Measurements from ENCODE around the gene HDAC7. TPM values are rescaled to one million over a fixed set of nuclear protein-coding genes. Genes with fewer than 3 reads are reported as not detected.
A peak's percentile ranks its signal among the peaks of the same experiment; 100 is the strongest.

HDAC7 gene
- total RNA-seq, 1 donor from 2014 or later: 76.0 TPM

DNA sequence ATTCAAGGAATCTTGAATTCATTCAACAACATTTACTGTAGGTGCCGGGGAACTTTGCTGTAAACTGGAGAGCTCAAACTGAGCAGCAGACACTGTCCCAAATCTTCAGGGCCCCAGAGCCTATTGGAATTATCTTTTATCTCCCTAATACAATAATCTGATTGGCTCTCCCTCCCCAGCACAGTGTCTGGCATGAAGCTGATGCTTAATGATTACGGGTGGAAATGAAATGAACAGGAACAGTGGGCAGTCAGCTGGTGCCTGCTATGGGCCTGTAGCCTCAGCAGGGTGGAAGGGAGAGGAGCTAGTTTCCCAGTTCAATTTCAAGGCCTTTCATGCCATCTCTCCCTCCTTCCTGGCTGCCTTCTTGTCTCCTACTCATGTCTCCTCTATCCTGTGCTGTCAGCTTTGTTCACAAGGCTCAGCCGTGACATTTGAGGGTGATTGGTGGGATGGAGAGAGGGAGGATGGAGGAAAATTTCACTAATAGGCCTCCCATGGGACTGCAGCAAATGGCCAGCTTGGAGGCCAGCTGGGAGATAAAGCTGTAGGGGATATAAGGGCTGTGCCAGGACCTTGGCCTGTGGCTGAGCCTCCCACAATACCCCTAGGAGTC lies 56.7 kb downstream of the HDAC7 start:
- no peaks in the 10 kb centered on the region for H3K36me3 Mint-ChIP-seq (ENCODE audit: low read depth)
- no peaks in the 10 kb centered on the region for H3K4me1 Mint-ChIP-seq
- peaks cover 10% of the 10 kb centered on the region for H3K27me3 Mint-ChIP-seq (ENCODE audit: low read depth)
- no peaks in the 10 kb centered on the region for H3K9me3 Mint-ChIP-seq
- no peak overlapping the region for H3K27ac Mint-ChIP-seq (ENCODE audit: unreplicated experiment)
- TF ChIP-seq CTCF (conservative IDR thresholded peaks at IDR 0.05): no peak
- no peak overlapping the region for H3K4me3 Mint-ChIP-seq
- no peak for DNase-seq (ENCODE audit: low read depth, low spot score)

- H3K9me3 Mint-ChIP-seq: no peaks in the 10 kb centered on the region
- H3K27ac Mint-ChIP-seq (ENCODE audit: unreplicated experiment): no peak within 1 kb of the TSS
- peaks cover 13% of the 10 kb centered on the region for H3K27me3 Mint-ChIP-seq (ENCODE audit: low read depth)
- TF ChIP-seq CTCF (conservative IDR thresholded peaks at IDR 0.05): peak; percentile 68
- no peaks in the 10 kb centered on the region for H3K36me3 Mint-ChIP-seq (ENCODE audit: low read depth)
- peaks cover 22% of the 10 kb centered on the region for H3K4me1 Mint-ChIP-seq
- H3K4me3 Mint-ChIP-seq: peak within 1 kb of the TSS; percentile 67
- DNase-seq (ENCODE audit: low read depth, low spot score): peak; percentile 62
Measured at GRCh38 chr12:47758834-47759690, 60.6 kb downstream of the HDAC7 start, which contains the start of gene RAPGEF3. Gene RAPGEF3 (minus strand): TSS chr12:47758880. CDS start chr12:47758556, 324 bp downstream.

DNA sequence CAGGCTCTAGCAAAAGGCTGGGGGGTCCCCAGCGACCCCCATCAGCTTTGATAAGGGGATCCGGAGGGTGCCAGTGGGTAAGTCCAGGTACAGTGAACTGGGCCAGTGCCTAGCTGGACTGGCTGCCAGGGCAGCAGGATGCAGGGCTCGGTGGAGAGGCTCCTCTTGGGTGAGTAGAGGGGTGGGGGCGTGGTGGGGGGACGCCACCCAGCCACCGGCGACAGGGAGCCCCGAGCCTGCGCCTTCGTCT lies 61.2 kb downstream of the HDAC7 start:
- H3K4me1 Mint-ChIP-seq: peaks cover 25% of the 10 kb centered on the region
- H3K27ac Mint-ChIP-seq (ENCODE audit: unreplicated experiment): no peak overlapping the region
- H3K36me3 Mint-ChIP-seq (ENCODE audit: low read depth): no peaks in the 10 kb centered on the region
- DNase-seq (ENCODE audit: low read depth, low spot score): no peak
- no peak for TF ChIP-seq CTCF (conservative IDR thresholded peaks at IDR 0.05)
- H3K4me3 Mint-ChIP-seq: peak overlapping the region; percentile 67
- H3K9me3 Mint-ChIP-seq: no peaks in the 10 kb centered on the region
- H3K27me3 Mint-ChIP-seq (ENCODE audit: low read depth): peaks cover 13% of the 10 kb centered on the region

DNA sequence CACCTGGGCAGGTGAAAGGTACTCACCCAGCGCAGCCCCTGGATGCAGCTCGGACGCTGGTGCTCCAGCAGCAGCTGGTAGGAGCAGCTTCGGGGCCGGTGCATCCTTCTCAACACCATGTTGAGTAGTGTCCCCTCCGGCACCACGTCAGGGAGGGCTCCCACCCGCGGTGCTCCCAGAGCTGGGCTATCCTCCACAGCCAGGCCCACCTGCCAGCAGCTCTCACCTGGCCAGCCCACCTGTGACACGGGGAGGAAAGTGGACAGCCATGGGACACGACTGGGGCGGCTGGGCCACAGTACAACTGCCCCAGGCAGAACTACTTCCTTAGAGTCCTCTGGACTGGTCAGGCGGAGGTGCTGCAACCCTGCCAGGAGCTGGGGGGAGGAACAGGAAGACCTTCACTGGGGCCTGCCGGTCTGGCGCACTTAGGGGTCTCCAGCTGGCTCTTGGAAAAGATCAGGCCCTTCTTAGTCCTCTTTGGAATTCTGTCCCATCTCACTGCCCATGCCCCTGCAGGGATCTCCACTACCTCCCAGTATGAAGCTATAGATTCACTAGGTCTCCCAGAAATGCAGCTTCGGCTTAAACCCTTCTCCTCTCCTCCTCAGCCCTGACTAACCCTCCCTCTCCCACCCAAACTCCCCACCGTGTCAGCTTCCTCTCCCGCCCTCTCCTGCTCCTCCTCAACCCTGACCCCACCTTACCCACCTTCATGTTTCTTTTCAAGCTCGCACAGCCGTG lies 61.7 kb downstream of the HDAC7 start:
- H3K36me3 Mint-ChIP-seq (ENCODE audit: low read depth): no peaks in the 10 kb centered on the region
- peaks cover 25% of the 10 kb centered on the region for H3K4me1 Mint-ChIP-seq
- peaks cover 13% of the 10 kb centered on the region for H3K27me3 Mint-ChIP-seq (ENCODE audit: low read depth)
- no peak for DNase-seq (ENCODE audit: low read depth, low spot score)
- no peaks in the 10 kb centered on the region for H3K9me3 Mint-ChIP-seq
- peak overlapping the region; percentile 67 for H3K4me3 Mint-ChIP-seq
- H3K27ac Mint-ChIP-seq (ENCODE audit: unreplicated experiment): no peak overlapping the region
- no peak for TF ChIP-seq CTCF (conservative IDR thresholded peaks at IDR 0.05)

DNA sequence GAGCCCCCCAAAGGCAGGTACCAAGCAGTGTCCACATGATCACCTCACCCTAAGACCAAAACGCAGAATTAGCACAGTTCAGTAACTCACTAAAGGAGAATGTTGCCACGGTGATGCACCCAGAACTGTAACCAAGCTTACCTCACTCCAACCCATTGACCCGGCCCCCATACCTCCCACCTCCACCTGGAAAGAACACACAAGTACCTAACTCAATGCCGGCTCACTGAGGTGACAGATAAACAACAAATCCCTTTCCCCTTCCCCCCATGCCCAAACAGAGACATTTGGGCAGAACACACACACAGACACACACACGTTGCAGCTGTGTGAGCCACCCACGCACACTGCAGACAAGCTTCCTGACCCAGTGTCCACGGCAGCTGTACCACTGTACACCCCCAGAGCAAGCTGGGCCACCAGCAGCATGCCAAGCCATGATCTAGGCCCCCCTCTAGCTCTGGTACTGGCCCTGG lies 62.3 kb downstream of the HDAC7 start:
- TF ChIP-seq CTCF (conservative IDR thresholded peaks at IDR 0.05): no peak
- Mint-ChIP-seq H3K27ac (ENCODE audit: unreplicated experiment) (no peak overlapping the region), H3K4me3 (peak overlapping the region; percentile 39), H3K9me3 (no peaks in the 10 kb centered on the region), H3K27me3 (ENCODE audit: low read depth) (peaks cover 13% of the 10 kb centered on the region), H3K4me1 (peaks cover 25% of the 10 kb centered on the region), H3K36me3 (ENCODE audit: low read depth) (no peaks in the 10 kb centered on the region)
- no peak for DNase-seq (ENCODE audit: low read depth, low spot score)
